Activated naive CD8-positive, alpha-beta T cell treated with anti-CD3 and anti-CD28 coated beads, Interleukin-2, amount 10 ng/mL, durations not matched to agents 7 days and 5 days (primary cell): ENCODE data around the gene ADGRA1. TPM values are rescaled to one million over a fixed set of nuclear protein-coding genes. Genes with fewer than 3 reads are reported as not detected.

Experiments used
- ATAC-seq: fragments of 150-1000 bp; cut with Tn5 transposase; one replicate; pipeline ENCODE4 v1.10.0; 2021; ENCODE audit warnings: low read depth, moderate library complexity
- POLR2A ChIA-PET: fragments of 350-600 bp; sonication (Branson Sonifier 250); formaldehyde crosslinking; loops from one replicate; lab custom pipeline; 2021; ENCODE audit warnings: antibody characterized with exemption; lab: Charles Lee
- DNase-seq: peaks from one replicate; pipeline ENCODE4 v3.0.0; 2021
- H3K27ac Mint-ChIP-seq: one replicate; pipeline ENCODE4 v1.8.0; 2022; ENCODE audit warnings: mild to moderate bottlenecking, mixed read lengths
- H3K27me3 Mint-ChIP-seq: one replicate; pipeline ENCODE4 v1.8.0; 2022; ENCODE audit warnings: mild to moderate bottlenecking, moderate library complexity, mixed read lengths
- H3K36me3 Mint-ChIP-seq: one replicate; pipeline ENCODE4 v1.8.0; 2021; ENCODE audit warnings: mild to moderate bottlenecking, mixed read lengths
- H3K4me1 Mint-ChIP-seq: one replicate; pipeline ENCODE4 v1.8.0; 2021; ENCODE audit warnings: mixed read lengths
- H3K4me3 Mint-ChIP-seq: one replicate; pipeline ENCODE4 v1.8.0; 2022; ENCODE audit warnings: mild to moderate bottlenecking, moderate library complexity, mixed read lengths
- H3K9me3 Mint-ChIP-seq: one replicate; pipeline ENCODE4 v1.8.0; 2021; ENCODE audit warnings: mixed read lengths
- total RNA-seq, 2 experiments: library from RNA; stranded (reverse); gene quantifications; one replicate each; pipeline ENCODE4 v1.2.3, GENCODE V29; 2021

Gene ADGRA1
- total RNA-seq, 2 experiments from 2014 or later = not detected

DNA sequence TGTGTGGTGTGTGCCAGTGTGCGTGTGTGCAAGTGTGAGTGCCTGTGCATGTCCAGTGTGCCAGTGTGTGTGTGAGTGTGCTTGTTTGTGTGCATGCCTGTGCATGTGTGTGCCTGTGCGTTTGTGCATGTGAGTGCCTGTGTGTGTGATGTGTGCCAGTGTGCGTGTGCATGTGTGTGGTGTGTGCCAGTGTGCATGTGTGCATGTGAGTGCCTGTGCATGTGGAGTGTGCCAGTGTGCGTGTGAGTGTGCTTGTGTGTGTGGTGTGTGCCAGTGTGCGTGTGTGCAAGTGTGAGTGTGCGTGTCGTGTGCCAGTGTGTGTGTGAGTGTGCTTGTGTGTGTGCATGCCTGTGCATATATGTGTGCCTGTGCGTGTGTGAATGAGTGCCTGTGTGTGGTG lies 33.8 kb downstream of the ADGRA1 start:
- POLR2A ChIA-PET = no interaction called here
- Mint-ChIP-seq H3K4me3 (no peak overlapping the region), H3K27ac (no peak overlapping the region), H3K9me3 (peaks cover 11% of the 10 kb centered on the region), H3K27me3 (peaks cover 9% of the 10 kb centered on the region), H3K36me3 (no peaks in the 10 kb centered on the region), H3K4me1 (peaks cover 2% of the 10 kb centered on the region)
- DNase-seq = no peak
- no peak for ATAC-seq

DNA sequence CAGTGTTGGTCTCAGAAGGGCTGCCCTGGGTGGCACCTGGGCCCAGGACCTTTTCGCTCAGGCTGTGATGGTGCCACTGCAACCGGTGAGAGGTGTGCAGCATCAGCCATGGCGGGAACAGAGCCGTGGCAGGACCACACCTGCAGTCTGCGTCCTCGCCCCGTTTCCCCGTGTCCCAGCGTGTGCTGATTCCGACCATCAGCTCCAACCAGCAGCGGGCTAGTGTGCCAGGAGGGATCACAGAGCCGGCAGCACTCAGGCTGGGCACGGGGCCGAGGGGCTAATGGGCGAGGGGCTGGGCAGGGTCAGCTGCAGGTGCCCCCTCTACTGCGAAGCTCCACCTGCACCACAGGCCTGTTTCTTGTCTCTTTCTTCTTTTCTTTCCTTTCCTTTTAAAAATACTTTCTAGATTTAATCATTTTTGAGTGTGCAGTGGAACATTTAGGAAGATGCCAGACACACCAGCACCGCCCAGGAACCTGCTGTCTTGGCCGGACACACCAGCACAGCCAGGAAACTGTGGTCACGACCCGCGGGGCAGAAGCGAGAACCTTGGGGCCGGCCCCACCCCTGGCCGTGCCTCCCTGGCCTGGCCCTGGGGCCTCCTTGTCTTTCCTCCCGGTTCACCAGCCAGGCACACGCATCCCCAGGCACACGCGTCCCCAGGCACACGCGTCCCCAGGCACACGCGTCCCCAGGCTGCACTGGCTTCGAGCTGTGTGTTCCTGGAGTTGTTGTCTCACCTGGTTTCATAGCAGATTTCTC lies 34.6 kb downstream of the ADGRA1 start:
- ATAC-seq (no peak), DNase-seq (peak; percentile 14)
- H3K9me3 Mint-ChIP-seq = peaks cover 11% of the 10 kb centered on the region
- peaks cover 9% of the 10 kb centered on the region for H3K27me3 Mint-ChIP-seq
- POLR2A ChIA-PET = no interaction called here
- H3K36me3 Mint-ChIP-seq = no peaks in the 10 kb centered on the region
- peaks cover 2% of the 10 kb centered on the region for H3K4me1 Mint-ChIP-seq
- H3K27ac Mint-ChIP-seq = no peak overlapping the region
- H3K4me3 Mint-ChIP-seq = no peak overlapping the region

DNA sequence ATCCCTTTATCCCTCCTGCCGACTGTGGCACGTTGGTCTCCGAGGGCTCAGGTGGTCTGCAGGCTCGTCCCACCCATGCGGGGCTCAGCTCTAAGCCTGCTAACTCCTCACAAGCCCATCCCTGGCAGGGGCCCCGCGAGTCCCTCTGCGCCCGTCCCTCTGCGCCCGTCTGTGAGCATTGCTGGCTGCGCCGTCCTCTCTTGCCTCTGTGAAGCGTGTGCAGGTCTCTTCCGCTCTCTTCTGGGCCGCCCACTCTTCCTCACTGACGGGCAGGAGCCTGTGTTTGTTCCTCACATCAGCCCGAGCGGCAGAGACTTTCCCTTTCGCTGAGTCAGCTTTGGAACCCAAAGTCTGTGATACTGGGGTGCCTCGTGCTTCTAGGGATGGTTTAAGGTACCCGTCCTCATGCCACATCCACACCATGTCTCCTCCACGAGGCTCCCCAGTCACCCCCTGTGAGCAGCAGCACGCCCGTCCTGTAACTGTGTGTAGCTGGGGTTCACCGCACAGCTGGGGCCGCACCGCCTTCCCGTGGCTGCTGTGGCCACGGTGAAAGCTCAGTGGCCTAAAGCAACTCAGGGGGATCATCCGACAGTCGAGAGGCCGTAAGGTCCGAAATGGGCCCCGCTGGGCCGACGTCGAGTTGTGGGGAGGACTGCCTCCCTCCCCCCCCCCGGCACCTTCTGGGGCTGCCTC lies 35.5 kb downstream of the ADGRA1 start:
- peak; percentile 58 for ATAC-seq
- Mint-ChIP-seq H3K9me3 (peaks cover 8% of the 10 kb centered on the region), H3K27me3 (peaks cover 10% of the 10 kb centered on the region), H3K36me3 (no peaks in the 10 kb centered on the region), H3K27ac (no peak overlapping the region), H3K4me1 (peaks cover 2% of the 10 kb centered on the region), H3K4me3 (peak overlapping the region; percentile 42)
- POLR2A ChIA-PET = no interaction called here
- no peak for DNase-seq

- Mint-ChIP-seq H3K4me1 (peaks cover 2% of the 10 kb centered on the region), H3K27me3 (peaks cover 10% of the 10 kb centered on the region), H3K36me3 (no peaks in the 10 kb centered on the region), H3K4me3 (no peak overlapping the region), H3K9me3 (peaks cover 4% of the 10 kb centered on the region), H3K27ac (no peak overlapping the region)
- POLR2A ChIA-PET = no interaction called here
- no peak for ATAC-seq
- peak; percentile 25 for DNase-seq
Measured at GRCh38 chr10:133123746-133124356, 36.1 kb downstream of the ADGRA1 start.

GRCh38 chr10:133124357-133125211 lies 36.9 kb downstream of the ADGRA1 start:
- POLR2A ChIA-PET = no interaction called here
- Mint-ChIP-seq H3K36me3 (no peaks in the 10 kb centered on the region), H3K27me3 (peaks cover 10% of the 10 kb centered on the region), H3K27ac (no peak overlapping the region), H3K4me1 (peaks cover 2% of the 10 kb centered on the region), H3K4me3 (no peak overlapping the region), H3K9me3 (no peaks in the 10 kb centered on the region)
- no peak for ATAC-seq
- DNase-seq = peak; percentile 50

- Mint-ChIP-seq H3K4me3 (no peak overlapping the region), H3K4me1 (peaks cover 2% of the 10 kb centered on the region), H3K27me3 (peaks cover 10% of the 10 kb centered on the region), H3K9me3 (no peaks in the 10 kb centered on the region), H3K36me3 (no peaks in the 10 kb centered on the region), H3K27ac (no peak overlapping the region)
- no peak for ATAC-seq
- peak; percentile 17 for DNase-seq
- POLR2A ChIA-PET = no interaction called here
Measured at GRCh38 chr10:133125901-133126300, 38.2 kb downstream of the ADGRA1 start.

DNA sequence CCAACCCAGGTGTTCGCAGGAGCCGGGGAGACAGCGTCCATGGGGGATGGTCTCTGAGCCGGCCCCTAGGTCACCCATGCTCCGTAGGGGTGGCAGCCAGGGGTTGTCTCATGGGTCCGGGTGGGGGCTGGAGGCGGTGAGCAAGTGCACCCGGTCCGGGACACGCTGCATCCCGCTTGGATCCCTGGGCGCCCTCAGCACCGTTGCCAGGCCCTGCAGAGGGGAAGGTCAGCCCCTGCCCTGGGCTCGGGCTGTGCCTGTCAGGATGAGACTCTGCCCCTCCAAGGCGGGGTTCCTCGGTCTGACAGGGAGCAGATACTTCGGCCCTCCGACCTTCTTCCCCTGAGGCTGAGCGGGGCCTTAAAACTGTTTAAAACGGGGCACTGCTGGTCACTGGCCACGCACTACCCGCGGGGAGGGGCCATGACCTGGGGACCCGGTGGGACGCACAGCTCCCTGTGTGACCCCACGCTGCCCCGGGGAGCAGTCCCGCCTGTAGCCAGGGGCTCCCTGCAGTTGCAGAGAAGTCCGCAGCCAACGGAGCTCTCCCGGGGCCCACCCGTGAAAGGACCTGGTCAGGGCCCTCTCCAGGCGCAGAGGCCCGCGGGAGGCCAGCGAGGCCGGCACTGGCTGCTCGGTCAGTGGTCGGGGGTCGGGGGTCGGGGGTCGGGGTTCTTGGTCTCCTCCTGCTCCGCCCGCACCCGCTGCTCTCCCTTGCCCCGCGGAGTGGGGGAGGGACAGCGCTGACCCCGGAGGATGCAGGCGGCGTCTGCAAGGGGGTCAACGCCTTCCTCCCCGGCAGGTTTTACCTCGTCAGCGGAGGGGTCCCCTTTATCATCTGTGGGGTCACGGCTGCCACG lies 38.9 kb downstream of the ADGRA1 start:
- no peaks in the 10 kb centered on the region for H3K36me3 Mint-ChIP-seq
- POLR2A ChIA-PET = no interaction called here
- H3K27me3 Mint-ChIP-seq = peaks cover 10% of the 10 kb centered on the region
- peaks cover 2% of the 10 kb centered on the region for H3K4me1 Mint-ChIP-seq
- ATAC-seq = no peak
- H3K27ac Mint-ChIP-seq = no peak overlapping the region
- peak; percentile 26 for DNase-seq
- no peaks in the 10 kb centered on the region for H3K9me3 Mint-ChIP-seq
- no peak overlapping the region for H3K4me3 Mint-ChIP-seq

DNA sequence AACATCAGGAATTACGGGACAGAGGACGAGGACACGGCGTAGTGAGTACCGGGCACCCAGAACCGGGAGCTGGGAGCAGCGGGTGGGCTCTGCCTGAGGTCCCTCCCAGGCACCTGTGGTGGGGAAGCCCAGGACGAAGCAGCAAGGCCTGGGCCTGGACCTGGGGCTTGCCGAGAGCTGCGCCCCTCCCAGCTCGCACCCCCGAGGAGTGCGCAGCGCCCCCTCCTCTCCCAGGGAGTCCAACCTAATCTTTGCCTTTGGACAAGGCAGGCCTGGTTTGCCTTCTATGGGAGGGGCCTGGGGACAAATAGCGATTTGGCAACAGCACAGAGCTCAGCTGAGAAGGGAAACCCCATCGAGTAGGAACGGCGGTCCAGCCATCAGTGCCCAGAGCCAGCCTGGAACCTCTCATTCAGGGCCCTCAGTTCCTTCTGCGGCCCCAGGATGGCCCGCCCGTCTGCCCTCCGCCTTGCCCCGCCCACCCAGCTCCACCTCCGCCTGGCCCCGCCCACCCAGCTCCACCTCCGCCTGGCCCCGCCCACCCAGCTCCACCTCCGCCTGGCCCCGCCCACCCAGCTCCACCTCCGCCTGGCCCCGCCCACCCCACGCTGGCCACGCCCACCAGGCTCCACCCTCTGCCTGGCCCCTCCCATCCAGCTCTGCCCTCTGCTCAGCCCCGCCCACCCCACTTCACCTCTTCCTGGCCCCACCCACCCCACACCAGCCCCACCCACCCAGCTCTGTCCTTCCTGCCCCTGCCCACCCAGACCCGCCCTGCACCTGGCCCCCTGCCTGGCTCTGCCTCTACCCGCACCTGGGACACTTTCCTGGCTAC lies 39.8 kb downstream of the ADGRA1 start:
- H3K27ac Mint-ChIP-seq = no peak overlapping the region
- POLR2A ChIA-PET = no interaction called here
- H3K4me1 Mint-ChIP-seq = peaks cover 2% of the 10 kb centered on the region
- DNase-seq (peak; percentile 34), ATAC-seq (no peak)
- H3K36me3 Mint-ChIP-seq = no peaks in the 10 kb centered on the region
- no peak overlapping the region for H3K4me3 Mint-ChIP-seq
- no peaks in the 10 kb centered on the region for H3K9me3 Mint-ChIP-seq
- peaks cover 10% of the 10 kb centered on the region for H3K27me3 Mint-ChIP-seq

- ATAC-seq (no peak), DNase-seq (no peak)
- POLR2A ChIA-PET = no interaction called here
- no peak overlapping the region for H3K4me3 Mint-ChIP-seq
- H3K4me1 Mint-ChIP-seq = no peaks in the 10 kb centered on the region
- H3K9me3 Mint-ChIP-seq = no peaks in the 10 kb centered on the region
- peaks cover 5% of the 10 kb centered on the region for H3K27me3 Mint-ChIP-seq
- no peaks in the 10 kb centered on the region for H3K36me3 Mint-ChIP-seq
- no peak overlapping the region for H3K27ac Mint-ChIP-seq
Measured at GRCh38 chr10:133128126-133129070, 40.7 kb downstream of the ADGRA1 start.

- no peaks in the 10 kb centered on the region for H3K4me1 Mint-ChIP-seq
- no peak overlapping the region for H3K4me3 Mint-ChIP-seq
- DNase-seq = no peak
- H3K27ac Mint-ChIP-seq = no peak overlapping the region
- no peak for ATAC-seq
- H3K36me3 Mint-ChIP-seq = no peaks in the 10 kb centered on the region
- peaks cover 5% of the 10 kb centered on the region for H3K27me3 Mint-ChIP-seq
- POLR2A ChIA-PET = no interaction called here
- H3K9me3 Mint-ChIP-seq = no peaks in the 10 kb centered on the region
Measured at GRCh38 chr10:133129071-133129858, 41.5 kb downstream of the ADGRA1 start.
